ENCODE data around the gene REEP2. TPM values are rescaled to one million over a fixed set of nuclear protein-coding genes. Genes with fewer than 3 reads are reported as not detected.

REEP2 gene
- total RNA-seq, 3 donors from 2014 or later (not counting 1 experiment from before 2014, with no cell fraction given): 0.28 to 0.79 (median 0.66) TPM

- H3K36me3 Mint-ChIP-seq: no peaks in the 10 kb centered on the region
- 87% methylated on average over 6 of the region's 6 CpGs for WGBS (ENCODE audit: insufficient coverage)
- peaks cover 5 to 6% of the 10 kb centered on the region in 2 donors for H3K4me1 Mint-ChIP-seq
- peak overlapping the region in 1 of 2 donors; percentile 11 for H3K27ac Mint-ChIP-seq
- H3K27me3 ChIP-seq (ENCODE audit: control insufficient read depth, insufficient read depth, low read length): no peaks in the 10 kb centered on the region
- peaks cover 0 to 4% of the 10 kb centered on the region in 2 donors for H3K27me3 Mint-ChIP-seq (ENCODE audit: low read depth in 2 of 2)
- DNase-seq (no peak), ATAC-seq (no peak)
- H3K36me3 ChIP-seq (ENCODE audit: control insufficient read depth, insufficient read depth, low read length): no peaks in the 10 kb centered on the region
- no peak for TF ChIP-seq CTCF (IDR thresholded peaks at IDR 0.05)
- H3K4me3 ChIP-seq (ENCODE audit: low read length): no peak overlapping the region
- no peak overlapping the region for H3K27ac ChIP-seq (ENCODE audit: low read length)
- H3K4me1 ChIP-seq (ENCODE audit: control insufficient read depth, insufficient read depth, low read length): peaks cover 9% of the 10 kb centered on the region
- no peaks in the 10 kb centered on the region for H3K9me3 ChIP-seq (ENCODE audit: control insufficient read depth, insufficient read depth, low read length)
- no peaks in the 10 kb centered on the region for H3K9me3 Mint-ChIP-seq
- intact Hi-C loops (cut with micrococcal nuclease): no loop called here
- no peak overlapping the region for H3K4me3 Mint-ChIP-seq
Measured at GRCh38 chr5:138448070-138448469, 9.2 kb downstream of the REEP2 start.

- H3K27ac ChIP-seq (ENCODE audit: low read length): no peak overlapping the region
- peak overlapping the region in 1 of 2 donors; percentile 11 for H3K27ac Mint-ChIP-seq
- no peaks in the 10 kb centered on the region for H3K27me3 ChIP-seq (ENCODE audit: control insufficient read depth, insufficient read depth, low read length)
- H3K9me3 Mint-ChIP-seq: no peaks in the 10 kb centered on the region
- 79% methylated on average over 6 of the region's 9 CpGs for WGBS (ENCODE audit: insufficient coverage)
- H3K4me3 ChIP-seq (ENCODE audit: low read length): no peak overlapping the region
- no peaks in the 10 kb centered on the region for H3K36me3 Mint-ChIP-seq
- H3K9me3 ChIP-seq (ENCODE audit: control insufficient read depth, insufficient read depth, low read length): no peaks in the 10 kb centered on the region
- intact Hi-C loops (cut with micrococcal nuclease): no loop called here
- peaks cover 0 to 4% of the 10 kb centered on the region in 2 donors for H3K27me3 Mint-ChIP-seq (ENCODE audit: low read depth in 2 of 2)
- TF ChIP-seq CTCF (IDR thresholded peaks at IDR 0.05): no peak
- DNase-seq: no peak
- H3K4me1 ChIP-seq (ENCODE audit: control insufficient read depth, insufficient read depth, low read length): peaks cover 9% of the 10 kb centered on the region
- peaks cover 5 to 6% of the 10 kb centered on the region in 2 donors for H3K4me1 Mint-ChIP-seq
- H3K4me3 Mint-ChIP-seq: no peak overlapping the region
- no peak for ATAC-seq
- no peaks in the 10 kb centered on the region for H3K36me3 ChIP-seq (ENCODE audit: control insufficient read depth, insufficient read depth, low read length)
Measured at GRCh38 chr5:138448481-138449398, 9.9 kb downstream of the REEP2 start.

- Histone ChIP-seq H3K36me3 (ENCODE audit: control insufficient read depth, insufficient read depth, low read length) (no peaks in the 10 kb centered on the region), H3K27me3 (ENCODE audit: control insufficient read depth, insufficient read depth, low read length) (no peaks in the 10 kb centered on the region), H3K9me3 (ENCODE audit: control insufficient read depth, insufficient read depth, low read length) (no peaks in the 10 kb centered on the region), H3K4me1 (ENCODE audit: control insufficient read depth, insufficient read depth, low read length) (peaks cover 9% of the 10 kb centered on the region), H3K4me3 (ENCODE audit: low read length) (no peak overlapping the region), H3K27ac (ENCODE audit: low read length) (no peak overlapping the region)
- Mint-ChIP-seq H3K4me3 (no peak overlapping the region), H3K27me3 (ENCODE audit: low read depth in 2 of 2) (peaks cover 0 to 4% of the 10 kb centered on the region in 2 donors), H3K36me3 (no peaks in the 10 kb centered on the region), H3K9me3 (no peaks in the 10 kb centered on the region), H3K4me1 (peaks cover 5 to 6% of the 10 kb centered on the region in 2 donors), H3K27ac (peak overlapping the region; percentile 36 to 56)
- 25% methylated on average over 21 of the region's 22 CpGs for WGBS (ENCODE audit: insufficient coverage)
- ATAC-seq (peak; percentile 84 to 99 (median 97)), DNase-seq (peak; percentile 81 to 88)
- peak; percentile 94 for TF ChIP-seq CTCF (IDR thresholded peaks at IDR 0.05)
- intact Hi-C loops (cut with micrococcal nuclease): loop anchor here (1.0 kb wide), 1 partner anchor 54 kb away; no protein-coding TSS in a partner anchor
Measured at GRCh38 chr5:138449501-138450239, 10.8 kb downstream of the REEP2 start.

All from natural killer cell (primary cell).